GM12878 (cell line): ENCODE results near the gene PTPRM. TPM values are rescaled to one million over a fixed set of nuclear protein-coding genes. Genes with fewer than 3 reads are reported as not detected.

Source experiments
- ATAC-seq: fragments of 200-7000 bp; cut with Tn5 transposase; 3 replicates; pipeline ENCODE4 v1.9.1; 2020; ENCODE audit warnings: mild to moderate bottlenecking, moderate library complexity
- BruUV-seq: library from RNA; stranded (reverse); fragments of 400-500 nt; replicated peaks from 2 replicates; lab custom pipeline; 2021; lab: Mats Ljungman, UMichigan
- CTCF ChIA-PET: fragments of 300-600 bp; sonication (Branson Sonifier 250); formaldehyde crosslinking; extraction: SDS; loops from one replicate; lab custom pipeline; 2021; ENCODE audit warnings: inconsistent platforms; lab: Yijun Ruan, JAX
- POLR2A ChIA-PET: fragments of 350-600 bp; formaldehyde crosslinking; extraction: SDS; loops from one replicate; lab custom pipeline; 2021; ENCODE audit warnings: inconsistent platforms; lab: Charles Lee
- RAD21 ChIA-PET: fragments of 300-600 bp; sonication (Branson Sonifier 250); formaldehyde crosslinking; loops from one replicate; lab custom pipeline; 2023; ENCODE audit warnings: antibody characterized with exemption; ENCODE audit not compliant: unreplicated experiment; lab: Charles Lee
- SMC1A ChIA-PET: fragments of 300-600 bp; sonication (Branson Sonifier 250); formaldehyde crosslinking; loops from one replicate; lab custom pipeline; 2023; ENCODE audit not compliant: unreplicated experiment, uncharacterized antibody; lab: Charles Lee
- DNase-seq: peaks from one replicate; pipeline ENCODE4 v3.0.0-alpha.2; 2011; ENCODE audit warnings: low read depth, low spot score
- FAIRE-seq: peaks from 3 replicates; lab custom pipeline; 2011; peaks lifted over from hg19 to GRCh38; lab: Jason Lieb, UNC
- H2AFZ ChIP-seq: 2 replicates; pipeline ENCODE4 v1.6.0; 2011; ENCODE audit warnings: low read depth, low read length, control low read depth; ENCODE audit not compliant: control insufficient read depth
- H3K27ac ChIP-seq: 2 replicates; pipeline ENCODE4 v1.5.1; 2011; ENCODE audit warnings: control low read depth; ENCODE audit not compliant: control insufficient read depth, insufficient read depth
- H3K27me3 ChIP-seq, 2 experiments: replicated peaks in 1 of 2; 2 replicates each; pipeline versions ENCODE4 v1.6.0 to v1.6.1; 2011; ENCODE audit warnings: low read length in 1 of 2; ENCODE audit not compliant: control insufficient read depth in 2 of 2, insufficient read depth in 2 of 2
- H3K36me3 ChIP-seq, 2 experiments: 2 replicates each; pipeline ENCODE4 v1.5.1; 2011; ENCODE audit warnings: low read length in 1 of 2; ENCODE audit not compliant: control insufficient read depth in 2 of 2, insufficient read depth in 2 of 2
- H3K4me1 ChIP-seq: 2 replicates; pipeline ENCODE4 v1.6.1; 2011; ENCODE audit warnings: mild to moderate bottlenecking, low read length, moderate library complexity, mixed read lengths; ENCODE audit not compliant: control insufficient read depth, insufficient read depth
- H3K4me2 ChIP-seq: 2 replicates; pipeline ENCODE4 v1.6.0; 2011; ENCODE audit warnings: control low read depth; ENCODE audit not compliant: control insufficient read depth, insufficient read depth
- H3K4me3 ChIP-seq: fragments of 200-600 bp; sonication (generic); 2 replicates; pipeline ENCODE4 v1.5.1; 2016
- H3K79me2 ChIP-seq: 2 replicates; pipeline ENCODE4 v1.6.0; 2011; ENCODE audit warnings: low read length; ENCODE audit not compliant: control insufficient read depth, insufficient read depth
- H3K9ac ChIP-seq: 2 replicates; pipeline ENCODE4 v1.8.0; 2011; ENCODE audit warnings: low read length, control low read depth, mixed read lengths; ENCODE audit not compliant: control insufficient read depth, insufficient read depth
- H3K9me3 ChIP-seq: replicated peaks from 3 replicates; pipeline ENCODE4 v1.5.1; 2011; ENCODE audit warnings: mild to moderate bottlenecking, low read length; ENCODE audit not compliant: control insufficient read depth, insufficient read depth
- H4K20me1 ChIP-seq: 2 replicates; pipeline ENCODE4 v1.6.0; 2011; ENCODE audit not compliant: control insufficient read depth, insufficient read depth
- ELK1 ChIP-seq: IDR thresholded peaks from 2 replicates; pipeline ENCODE4 v1.6.1; 2012; ENCODE audit warnings: low read depth, low read length, improper control_type of control experiment
- MLLT1 ChIP-seq: fragments of 450-650 bp; IDR thresholded peaks from 2 replicates; pipeline ENCODE4 v1.6.1; 2016; ENCODE audit warnings: mild to moderate bottlenecking
- MXI1 ChIP-seq: fragments of 150-350 bp; IDR thresholded peaks from 2 replicates; pipeline ENCODE4 v1.6.1; 2011; ENCODE audit warnings: low read depth, mild to moderate bottlenecking, inconsistent platforms, low read length, improper control_type of control experiment
- NFIC ChIP-seq: IDR thresholded peaks from 2 replicates; pipeline ENCODE4 v1.6.1; 2012; ENCODE audit warnings: low read depth, mild to moderate bottlenecking, inconsistent platforms, low read length, moderate library complexity
- POLR2A ChIP-seq: IDR thresholded peaks from 2 replicates; pipeline ENCODE4 v1.6.1; 2011; ENCODE audit warnings: low read depth, mild to moderate bottlenecking, low read length
- POLR2AphosphoS2 ChIP-seq: IDR thresholded peaks from 2 replicates; pipeline ENCODE4 v1.6.1; 2011; ENCODE audit warnings: low read depth, mild to moderate bottlenecking, low read length, improper control_type of control experiment, moderate library complexity
- SMAD1 ChIP-seq: fragments of 450-650 bp; IDR thresholded peaks from 2 replicates; pipeline ENCODE4 v1.6.1; 2018; ENCODE audit warnings: mild to moderate bottlenecking, low read depth; ENCODE audit not compliant: partially characterized antibody
- STAT1 ChIP-seq: fragments of 450-650 bp; conservative IDR thresholded peaks from 2 replicates; pipeline ENCODE4 v1.6.1; 2014; ENCODE audit warnings: antibody characterized with exemption, mild to moderate bottlenecking
- TCF3 ChIP-seq: IDR thresholded peaks from 2 replicates; pipeline ENCODE4 v1.6.1; 2012; ENCODE audit warnings: low read depth, mild to moderate bottlenecking, low read length, borderline replicate concordance; ENCODE audit not compliant: insufficient read depth
- WGBS: methylation state at CpG from one replicate; pipeline ENCODE4 v1.1.6; 2016; ENCODE audit warnings: low lambda C conversion rate; ENCODE audit not compliant: insufficient replicate concordance, insufficient coverage; ENCODE audit errors: missing lambda C conversion rate; 5-methylcytosine and 5-hydroxymethylcytosine counted together
- in situ Hi-C: fragments of 300-500 bp; cut with MboI; formaldehyde crosslinking; loops from 9 replicates; pipeline ENCODE4 v1.14.3; 2018; ENCODE audit warnings: mixed read lengths
- intact Hi-C: fragments of 100-400 bp; cut with micrococcal nuclease; formaldehyde crosslinking; loops from one replicate; pipeline ENCODE4 v1.14.2; 2022; ENCODE audit not compliant: unreplicated experiment
- polyA plus RNA-seq, 11 experiments: library from polyadenylated mRNA; depleted of rRNA in 4 of 11; unstranded in 6 of 11; stranded (reverse) in 5 of 11; fragments of >200 nt; fragmentation: Nextera tagmentation in 4 of 11; fragmentation: Illumina TruSeq in 1 of 11; extraction: Ambion mirVana in 4 of 11; extraction: Trizol in 1 of 11; gene quantifications; 1 replicate in 1 of 11; 2 replicates in 10 of 11; pipeline versions ENCODE4 v1.2.1 to v1.2.3, GENCODE V29; 2011 to 2016; ENCODE audit warnings: inconsistent platforms in 2 of 11, missing spikeins in 2 of 11, low read depth in 1 of 11
- total RNA-seq, 4 experiments: library from RNA; depleted of rRNA in 3 of 4; stranded (reverse); fragments of >200 nt in 3 of 4; fragmentation: Illumina TruSeq in 1 of 4; extraction: Trizol in 1 of 4; gene quantifications; 2 replicates each; pipeline versions ENCODE4 v1.2.1 to v1.2.3, GENCODE V29; 2013 to 2021

PTPRM gene
- total and polyA plus RNA-seq, 10 of the 15 experiments (the other 5 are each of a cell fraction or from before 2014, with no cell fraction given): 0.07 to 22.6 (median 0.60) TPM

GRCh38 chr18:7904529-7904928 is 337.4 kb downstream of the PTPRM start:
- in situ Hi-C loops: no loop called here
- intact Hi-C loops: no loop called here
- Histone ChIP-seq H3K4me3 (no peak overlapping the region), H3K27me3 (no peaks in the 10 kb centered on the region; a peak in 2 of 4 replicates), H3K79me2 (no peaks in the 10 kb centered on the region), H3K4me2 (no peak overlapping the region), H2AFZ (no peak overlapping the region), H4K20me1 (no peaks in the 10 kb centered on the region), H3K9ac (no peak overlapping the region), H3K36me3 (no peaks in the 10 kb centered on the region), H3K27ac (no peak overlapping the region), H3K9me3 (no peaks in the 10 kb centered on the region), H3K4me1 (no peaks in the 10 kb centered on the region)
- POLR2A ChIA-PET: no interaction called here
- FAIRE-seq (no peak), ATAC-seq (no peak), DNase-seq (no peak)
- TF ChIP-seq MLLT1 (no peak), TCF3 (no peak), STAT1 (no peak), SMAD1 (no peak), MXI1 (no peak), NFIC (no peak), ELK1 (no peak), POLR2AphosphoS2 (no peak), POLR2A (no peak)
- 0% methylated on average over 2 of the region's 2 CpGs for WGBS
- BruUV-seq: no TSS peak
- SMC1A ChIA-PET: no interaction called here
- CTCF ChIA-PET: no interaction called here
- RAD21 ChIA-PET: no interaction called here
